A549 (cell line): ENCODE results near the gene TNFRSF13B.

Experiments
- BHLHE40 ChIP-seq: IDR thresholded peaks from 2 replicates; pipeline ENCODE4 v1.6.1; 2012; ENCODE audit warnings: low read depth, low read length, inconsistent platforms
- EHMT2 ChIP-seq: fragments of 200-600 bp; sonication (generic); IDR thresholded peaks from 2 replicates; pipeline ENCODE4 v1.6.1; 2016; ENCODE audit warnings: antibody characterized with exemption, low read depth, mild to moderate bottlenecking, moderate library complexity
- TF ChIP-seq, protein P1 (sequence below): fragments of 450-650 bp; IDR thresholded peaks from 2 replicates; pipeline ENCODE4 v1.6.1; 2014; ENCODE audit warnings: antibody characterized with exemption

DNA sequence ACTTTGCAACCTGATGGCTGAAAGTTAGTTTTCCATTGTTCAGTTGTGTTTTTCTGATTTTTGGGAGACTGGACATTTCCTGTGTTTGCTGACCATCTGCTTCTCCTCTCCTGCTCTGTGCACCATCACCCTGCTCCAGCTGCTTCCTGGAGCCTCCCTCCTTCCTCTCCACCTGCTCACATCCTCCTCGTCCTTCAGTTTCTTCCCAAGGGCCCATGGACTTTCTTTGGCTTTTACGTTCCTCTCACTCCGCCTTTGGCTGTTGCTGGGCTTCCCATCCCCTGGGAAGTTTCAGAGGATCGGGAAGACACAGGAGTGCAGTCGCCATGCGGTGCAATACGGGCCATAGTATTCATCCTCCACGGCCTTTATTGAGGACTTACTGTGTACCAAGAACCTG is 61.6 kb downstream of the TNFRSF13B start:
- TF ChIP-seq, protein P1, sequence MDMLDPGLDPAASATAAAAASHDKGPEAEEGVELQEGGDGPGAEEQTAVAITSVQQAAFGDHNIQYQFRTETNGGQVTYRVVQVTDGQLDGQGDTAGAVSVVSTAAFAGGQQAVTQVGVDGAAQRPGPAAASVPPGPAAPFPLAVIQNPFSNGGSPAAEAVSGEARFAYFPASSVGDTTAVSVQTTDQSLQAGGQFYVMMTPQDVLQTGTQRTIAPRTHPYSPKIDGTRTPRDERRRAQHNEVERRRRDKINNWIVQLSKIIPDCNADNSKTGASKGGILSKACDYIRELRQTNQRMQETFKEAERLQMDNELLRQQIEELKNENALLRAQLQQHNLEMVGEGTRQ = no peak
- TF ChIP-seq EHMT2 (no peak), BHLHE40 (no peak)
